OCI-LY3 (cell line): ENCODE results near the gene RDH5.
"Not testable (repeated sequence)": the region's sequence is repeated elsewhere in the genome, so short reads cannot be mapped to it uniquely, and the experiment has no call there.

Experiments used
- H2AFZ ChIP-seq: fragments of 200-600, 300-600 bp; shearing (Covaris generic); 2 replicates; pipeline ENCODE4 v1.6.0; 2014; ENCODE audit warnings: antibody characterized with exemption, low read depth, low read length
- H3K27ac ChIP-seq: fragments of 200-600, 300-600 bp; sonication (generic); 2 replicates; pipeline ENCODE4 v1.5.1; 2014; ENCODE audit warnings: mild to moderate bottlenecking, low read length, moderate library complexity, mixed read lengths
- H3K27me3 ChIP-seq: fragments of 200-600, 300-600 bp; sonication (generic); 2 replicates; pipeline ENCODE4 v1.6.1; 2014; ENCODE audit warnings: low read depth, low read length, mixed read lengths
- H3K36me3 ChIP-seq: fragments of 200-600, 300-600 bp; sonication (generic); replicated peaks from 2 replicates; pipeline ENCODE3; 2014; ENCODE audit warnings: low read depth, low read length, mixed read lengths
- H3K4me1 ChIP-seq: fragments of 300-600, 200-600 bp; sonication (generic); 2 replicates; pipeline ENCODE4 v1.6.1; 2014; ENCODE audit warnings: low read length, mixed read lengths
- H3K4me2 ChIP-seq: fragments of 200-600, 300-600 bp; sonication (generic); 2 replicates; pipeline ENCODE4 v1.6.1; 2014; ENCODE audit warnings: low read length, mixed read lengths
- H3K4me3 ChIP-seq: fragments of 300-600, 200-600 bp; sonication (generic); 2 replicates; pipeline ENCODE4 v1.5.1; 2014; ENCODE audit warnings: antibody characterized with exemption, mild to moderate bottlenecking, low read length, moderate library complexity
- H3K79me2 ChIP-seq: fragments of 300-600, 200-600 bp; shearing (Covaris generic); 2 replicates; pipeline ENCODE4 v1.6.1; 2014; ENCODE audit warnings: mild to moderate bottlenecking, low read length, mixed read lengths
- H3K9ac ChIP-seq: fragments of 300-600, 200-600 bp; shearing (Covaris generic); 2 replicates; pipeline ENCODE4 v1.6.0; 2014; ENCODE audit warnings: mild to moderate bottlenecking, low read length, moderate library complexity
- H3K9me3 ChIP-seq: fragments of 200-600, 300-600 bp; shearing (Covaris generic); 2 replicates; pipeline ENCODE4 v1.6.1; 2014; ENCODE audit warnings: low read length, mixed read lengths; ENCODE audit not compliant: insufficient read depth
- H4K20me1 ChIP-seq: fragments of 200-600, 300-600 bp; sonication (generic); 2 replicates; pipeline ENCODE4 v1.6.1; 2016; ENCODE audit warnings: low read length, mixed read lengths; ENCODE audit not compliant: insufficient read depth
- EZH2phosphoT487 ChIP-seq: fragments of 200-600 bp; shearing (Covaris generic); IDR thresholded peaks from 2 replicates; pipeline ENCODE4 v1.6.1; 2018; ENCODE audit warnings: antibody characterized with exemption, mixed run types, low read depth
- TF ChIP-seq, protein P1 (sequence below): fragments of 200-600, 300-600 bp; sonication (generic); IDR thresholded peaks from 2 replicates; pipeline ENCODE4 v1.5.1; 2014; ENCODE audit warnings: antibody characterized with exemption, low read length, low read depth

RDH5 gene

DNA sequence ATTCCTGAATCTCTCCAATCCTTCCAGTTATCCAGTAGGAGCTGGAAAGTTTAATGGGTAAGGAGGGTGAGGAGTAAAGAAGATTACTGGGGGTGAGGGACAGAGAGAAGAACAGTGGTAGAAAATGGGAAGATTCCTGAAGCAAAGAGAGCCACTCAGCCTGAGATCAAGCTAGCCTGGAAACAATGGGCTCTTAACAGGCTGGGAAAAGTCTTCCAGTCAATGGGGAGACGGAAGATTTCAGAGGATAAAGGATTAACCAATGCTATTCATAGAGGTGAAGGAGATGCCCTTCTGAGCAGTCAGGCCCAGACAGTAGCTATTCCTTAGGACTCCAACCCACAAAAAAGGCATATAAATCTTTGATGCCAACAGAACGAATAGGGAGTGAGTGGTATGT, 37.5 kb downstream of the RDH5 start:
- Histone ChIP-seq H3K9ac (no peak overlapping the region), H3K27me3 (no peaks in the 10 kb centered on the region), H3K79me2 (no peaks in the 10 kb centered on the region), H3K4me2 (no peak overlapping the region), H3K9me3 (no peaks in the 10 kb centered on the region), H3K4me1 (no peaks in the 10 kb centered on the region), H4K20me1 (no peaks in the 10 kb centered on the region), H2AFZ (no peak overlapping the region), H3K36me3 (peaks cover 56% of the 10 kb centered on the region), H3K27ac (no peak overlapping the region), H3K4me3 (no peak overlapping the region)
- TF ChIP-seq EZH2phosphoT487, result no peak
- TF ChIP-seq, protein P1, sequence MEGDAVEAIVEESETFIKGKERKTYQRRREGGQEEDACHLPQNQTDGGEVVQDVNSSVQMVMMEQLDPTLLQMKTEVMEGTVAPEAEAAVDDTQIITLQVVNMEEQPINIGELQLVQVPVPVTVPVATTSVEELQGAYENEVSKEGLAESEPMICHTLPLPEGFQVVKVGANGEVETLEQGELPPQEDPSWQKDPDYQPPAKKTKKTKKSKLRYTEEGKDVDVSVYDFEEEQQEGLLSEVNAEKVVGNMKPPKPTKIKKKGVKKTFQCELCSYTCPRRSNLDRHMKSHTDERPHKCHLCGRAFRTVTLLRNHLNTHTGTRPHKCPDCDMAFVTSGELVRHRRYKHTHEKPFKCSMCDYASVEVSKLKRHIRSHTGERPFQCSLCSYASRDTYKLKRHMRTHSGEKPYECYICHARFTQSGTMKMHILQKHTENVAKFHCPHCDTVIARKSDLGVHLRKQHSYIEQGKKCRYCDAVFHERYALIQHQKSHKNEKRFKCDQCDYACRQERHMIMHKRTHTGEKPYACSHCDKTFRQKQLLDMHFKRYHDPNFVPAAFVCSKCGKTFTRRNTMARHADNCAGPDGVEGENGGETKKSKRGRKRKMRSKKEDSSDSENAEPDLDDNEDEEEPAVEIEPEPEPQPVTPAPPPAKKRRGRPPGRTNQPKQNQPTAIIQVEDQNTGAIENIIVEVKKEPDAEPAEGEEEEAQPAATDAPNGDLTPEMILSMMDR, result no peak

DNA sequence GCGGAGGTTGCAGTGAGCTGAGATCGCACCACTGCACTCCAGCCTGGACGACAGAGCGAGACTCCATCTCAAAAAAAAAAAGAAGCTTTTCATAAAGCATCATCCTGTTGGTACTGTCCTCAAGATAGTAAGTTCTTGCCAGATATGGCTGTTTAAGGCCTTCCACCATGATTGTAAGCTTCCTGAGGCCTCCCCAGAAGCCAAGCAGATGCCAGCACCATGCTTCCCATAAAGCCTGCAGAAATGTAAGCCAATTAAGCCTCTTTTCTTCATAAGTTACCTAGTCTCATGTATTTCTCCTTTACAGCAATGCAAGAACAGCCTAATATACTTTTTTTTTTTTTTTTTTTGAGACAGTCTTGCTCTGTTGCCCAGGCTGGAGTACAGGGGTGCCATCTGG, 38.4 kb downstream of the RDH5 start:
- H2AFZ ChIP-seq, H3K4me1 ChIP-seq, H4K20me1 ChIP-seq, H3K4me2 ChIP-seq, H3K9me3 ChIP-seq, H3K4me3 ChIP-seq, H3K9ac ChIP-seq, H3K27me3 ChIP-seq, H3K79me2 ChIP-seq, H3K27ac ChIP-seq: not testable (repeated sequence)
- H3K36me3 ChIP-seq, result peaks cover 51% of the 10 kb centered on the region

DNA sequence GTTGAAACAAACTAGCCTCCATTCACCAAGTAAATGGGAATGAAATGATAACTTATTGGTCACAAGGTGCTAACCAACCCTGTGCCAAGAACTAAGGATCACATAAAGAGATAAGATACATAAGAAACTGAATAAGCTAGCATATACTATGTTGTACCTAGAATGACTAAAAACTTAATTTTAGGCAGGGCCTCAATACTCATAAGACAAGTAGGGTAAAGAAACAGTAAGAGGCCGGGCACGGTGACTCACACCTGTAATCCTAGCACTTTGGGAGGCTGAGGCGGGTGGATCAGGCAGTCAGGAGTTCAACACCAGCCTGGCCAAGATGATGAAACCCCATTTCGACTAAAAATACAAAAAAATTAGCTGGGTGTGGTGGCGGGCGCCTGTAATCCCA, 40.5 kb downstream of the RDH5 start:
- Histone ChIP-seq H3K27me3 (no peaks in the 10 kb centered on the region), H3K9me3 (no peaks in the 10 kb centered on the region), H3K27ac (no peak overlapping the region), H3K4me1 (no peaks in the 10 kb centered on the region), H3K36me3 (peaks cover 39% of the 10 kb centered on the region), H3K79me2 (0 out of 2 replicates have a peak, but pooled peaks cover 3% of the 10 kb centered on the region), H3K4me3 (no peak overlapping the region), H3K4me2 (no peak overlapping the region), H2AFZ (no peak overlapping the region), H4K20me1 (no peaks in the 10 kb centered on the region), H3K9ac (no peak overlapping the region)
- no peak for TF ChIP-seq EZH2phosphoT487
- TF ChIP-seq, protein P1, result no peak

DNA sequence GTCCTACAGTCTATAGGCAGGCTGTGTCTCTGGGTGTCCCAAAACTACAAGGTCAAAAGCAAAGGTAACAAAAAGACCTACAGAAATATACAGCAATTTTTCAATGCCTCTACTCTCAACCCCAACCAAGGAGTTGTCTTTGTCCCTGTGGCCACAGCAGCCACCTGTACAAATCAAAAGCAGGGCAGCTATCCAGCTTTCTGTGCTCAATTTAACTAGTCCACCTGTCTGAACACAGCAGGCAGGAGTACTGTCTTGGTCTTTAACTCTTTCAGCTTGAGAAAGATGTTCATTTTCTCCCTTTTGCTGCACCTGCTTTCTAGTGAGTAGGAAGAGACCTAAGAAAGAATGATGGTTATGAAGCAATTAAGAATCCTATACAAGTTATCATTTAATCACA, 42.5 kb downstream of the RDH5 start:
- H4K20me1 ChIP-seq, result no peaks in the 10 kb centered on the region
- no peak for TF ChIP-seq EZH2phosphoT487
- TF ChIP-seq, protein P1, result no peak
- no peak overlapping the region for H3K4me2 ChIP-seq
- H3K27me3 ChIP-seq, result no peaks in the 10 kb centered on the region
- H3K27ac ChIP-seq, result no peak overlapping the region
- no peaks in the 10 kb centered on the region for H3K9me3 ChIP-seq
- no peak overlapping the region for H3K4me3 ChIP-seq
- peaks cover 40% of the 10 kb centered on the region for H3K36me3 ChIP-seq
- H3K4me1 ChIP-seq, result no peaks in the 10 kb centered on the region
- no peak overlapping the region for H3K9ac ChIP-seq
- H3K79me2 ChIP-seq, result 0 out of 2 replicates have a peak, but pooled peaks cover 7% of the 10 kb centered on the region
- no peak overlapping the region for H2AFZ ChIP-seq

DNA sequence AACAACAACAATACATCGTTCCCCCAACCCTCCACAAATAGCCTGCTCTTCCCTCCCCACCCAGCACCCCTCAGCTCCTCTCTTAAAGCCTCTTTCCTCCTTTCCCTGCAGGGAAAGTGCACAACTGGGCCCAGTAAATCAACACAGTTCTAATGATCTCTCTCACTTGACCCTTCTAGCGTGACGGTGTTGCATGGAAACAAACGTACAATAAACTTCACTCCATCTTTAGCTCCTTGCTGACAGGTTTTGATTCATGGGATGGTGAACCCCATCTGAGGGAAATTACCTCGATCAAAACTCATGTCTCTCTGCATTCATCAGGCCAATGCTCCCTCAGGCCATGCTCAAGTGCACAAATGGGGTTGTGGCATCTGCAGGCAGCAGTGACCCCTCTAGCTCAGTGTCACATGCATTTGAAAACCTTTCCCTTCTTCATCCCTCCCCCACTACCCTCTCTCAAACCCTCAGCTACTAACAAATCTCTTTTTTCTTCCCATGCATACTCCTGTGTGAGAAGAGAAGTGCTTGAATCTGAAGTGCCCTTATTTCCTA, 45.6 kb downstream of the RDH5 start:
- H3K4me2 ChIP-seq, result no peak overlapping the region
- H4K20me1 ChIP-seq, result no peaks in the 10 kb centered on the region
- no peaks in the 10 kb centered on the region for H3K4me1 ChIP-seq
- H3K27me3 ChIP-seq, result no peaks in the 10 kb centered on the region
- H3K79me2 ChIP-seq, result 0 out of 2 replicates have a peak, but pooled peaks cover 7% of the 10 kb centered on the region
- H3K9me3 ChIP-seq, result no peaks in the 10 kb centered on the region
- H3K27ac ChIP-seq, result no peak overlapping the region
- peaks cover 33% of the 10 kb centered on the region for H3K36me3 ChIP-seq
- no peak overlapping the region for H2AFZ ChIP-seq
- no peak overlapping the region for H3K4me3 ChIP-seq
- TF ChIP-seq EZH2phosphoT487, result no peak
- TF ChIP-seq, protein P1, result no peak
- no peak overlapping the region for H3K9ac ChIP-seq
